Inflammatory macrophage treated with lipopolysaccharide for 4 hours (primary cell): ENCODE measurements around the gene RASGRF1.

Source experiments
- DNase-seq: peaks from one replicate; pipeline ENCODE4 v3.0.0-alpha.2; 2020

RASGRF1 gene

GRCh38 chr15:78950902-78951840 is 139.4 kb downstream of the RASGRF1 start:
- DNase-seq, result peak; percentile 9

- DNase-seq, result no peak
Measured at GRCh38 chr15:78950343-78950742, 140.2 kb downstream of the RASGRF1 start.

GRCh38 chr15:78949461-78949860 is 141.1 kb downstream of the RASGRF1 start:
- no peak for DNase-seq

DNA sequence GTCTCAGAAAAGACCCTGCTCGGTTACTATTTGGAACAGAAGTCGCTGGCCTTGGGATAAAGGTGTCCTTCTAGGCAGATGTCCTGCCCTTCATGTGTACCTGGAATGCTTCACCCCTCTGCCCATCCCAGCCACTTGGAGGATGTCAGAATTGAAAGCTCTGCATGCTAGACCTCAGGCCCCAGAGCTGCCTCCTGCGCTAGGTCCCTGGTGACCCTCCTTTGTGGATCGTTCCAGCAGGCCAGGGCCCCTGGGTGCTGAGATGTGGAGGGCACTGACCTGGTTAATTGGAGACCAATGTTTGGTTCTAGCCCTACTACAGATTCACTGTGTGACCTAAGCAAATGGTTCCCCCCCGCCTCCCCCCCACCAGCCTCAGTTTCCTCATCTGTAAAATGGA is 143.1 kb downstream of the RASGRF1 start:
- no peak for DNase-seq

- no peak for DNase-seq
Measured at GRCh38 chr15:78946493-78946892, 144.1 kb downstream of the RASGRF1 start.

- DNase-seq, result peak; percentile 77
Measured at GRCh38 chr15:78944669-78945407, 145.7 kb downstream of the RASGRF1 start, which contains the start of gene CTSH. Gene CTSH, minus strand, starts transcription at chr15:78945046. Its CDS starts 65 bp downstream, at chr15:78944981.

- peak; percentile 10 for DNase-seq
Measured at GRCh38 chr15:78944202-78944625, 146.4 kb downstream of the RASGRF1 start.

GRCh38 chr15:78943692-78944091 is 146.9 kb downstream of the RASGRF1 start:
- DNase-seq, result no peak

- DNase-seq, result no peak
Measured at GRCh38 chr15:78942741-78943140, 147.8 kb downstream of the RASGRF1 start.

GRCh38 chr15:78938658-78939488 is 151.7 kb downstream of the RASGRF1 start:
- peak; percentile 96 for DNase-seq

GRCh38 chr15:78937132-78937739 is 153.3 kb downstream of the RASGRF1 start:
- DNase-seq, result peak; percentile 81

DNA sequence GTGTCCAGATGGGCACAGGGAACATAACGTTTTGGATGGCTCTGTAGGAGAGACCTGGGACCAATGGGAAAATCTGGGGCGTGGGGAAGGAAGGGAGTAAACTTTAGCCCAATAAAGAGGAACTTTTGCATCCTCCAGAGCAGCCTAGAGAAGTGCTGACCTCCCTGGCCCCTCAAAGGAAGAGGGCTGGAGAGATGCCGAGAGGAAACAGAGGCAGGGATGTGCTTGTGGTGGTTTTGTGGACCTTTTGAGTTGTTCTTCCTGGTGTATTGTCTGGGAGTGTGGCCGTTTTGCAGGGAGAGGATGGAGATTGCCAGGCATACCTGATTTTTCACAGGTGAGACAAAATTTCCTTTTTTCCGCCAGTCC is 155.9 kb downstream of the RASGRF1 start:
- no peak for DNase-seq

DNA sequence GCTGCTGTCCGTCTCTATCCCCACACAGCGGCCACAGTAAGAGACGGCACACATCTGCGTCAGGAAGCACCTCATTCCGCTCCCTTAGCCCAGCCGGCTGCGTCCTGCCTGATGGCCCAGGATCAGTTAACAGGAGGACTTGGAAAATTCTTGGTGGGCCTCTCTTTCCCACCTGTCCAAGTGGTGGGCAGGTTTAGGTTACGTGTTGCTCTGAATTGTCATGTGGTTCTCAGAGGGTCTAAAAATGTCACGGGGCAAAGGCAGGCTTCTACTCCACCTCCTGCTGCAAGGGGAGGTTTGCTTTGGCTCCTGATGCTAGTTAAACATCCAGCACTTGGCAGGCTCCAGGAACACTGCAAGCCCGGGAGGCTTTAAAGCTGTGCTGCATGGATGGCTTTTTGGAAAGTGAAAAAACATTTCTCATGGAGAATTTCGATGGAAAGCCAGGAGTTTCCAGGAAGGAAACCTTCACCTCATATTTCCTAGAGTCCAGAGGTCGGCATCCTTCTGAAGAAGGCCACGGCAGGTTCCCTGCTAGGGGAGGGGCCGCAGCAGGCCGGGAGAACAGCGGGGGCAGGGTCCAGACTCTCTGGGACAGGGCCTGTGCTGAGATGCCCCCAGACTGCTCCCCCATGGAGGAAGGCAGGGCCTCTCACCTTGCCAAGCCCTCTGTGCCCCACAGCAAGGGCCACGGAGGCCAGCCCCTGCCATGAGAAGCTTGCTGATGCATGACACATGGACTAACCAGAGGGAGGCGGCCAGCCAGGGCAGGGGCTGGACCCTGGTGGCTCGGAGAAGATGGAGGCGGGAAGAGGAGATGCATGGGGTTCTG is 156.5 kb downstream of the RASGRF1 start:
- no peak for DNase-seq

GRCh38 chr15:78933187-78933822 is 157.3 kb downstream of the RASGRF1 start:
- no peak for DNase-seq

DNA sequence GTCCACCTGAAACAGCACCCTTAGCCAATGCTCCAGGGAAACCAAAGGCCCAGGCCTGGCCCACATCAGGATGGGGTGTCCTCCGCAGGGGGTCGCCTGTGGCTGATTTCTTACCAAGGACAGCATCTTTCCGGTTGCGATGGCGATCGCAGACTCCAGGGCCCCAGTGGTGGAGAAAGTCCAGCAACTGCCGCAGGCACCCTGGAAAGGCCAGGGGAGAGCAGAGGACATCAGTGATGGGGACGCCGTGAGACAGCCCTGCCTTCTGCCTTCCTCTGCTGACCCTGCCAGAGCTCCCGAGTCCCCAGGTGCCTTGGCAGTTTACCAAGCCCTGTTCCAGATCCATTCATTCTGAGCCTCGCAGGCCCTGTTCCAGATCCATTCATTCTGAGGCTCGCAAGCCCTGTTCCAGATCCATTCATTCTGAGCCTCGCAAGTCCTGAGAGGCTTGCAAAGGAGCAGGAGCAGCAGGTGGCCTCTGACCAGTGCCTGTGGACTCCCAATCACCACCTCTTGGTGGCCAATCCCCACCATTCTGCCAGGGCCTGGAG is 158.2 kb downstream of the RASGRF1 start:
- DNase-seq, result no peak

DNA sequence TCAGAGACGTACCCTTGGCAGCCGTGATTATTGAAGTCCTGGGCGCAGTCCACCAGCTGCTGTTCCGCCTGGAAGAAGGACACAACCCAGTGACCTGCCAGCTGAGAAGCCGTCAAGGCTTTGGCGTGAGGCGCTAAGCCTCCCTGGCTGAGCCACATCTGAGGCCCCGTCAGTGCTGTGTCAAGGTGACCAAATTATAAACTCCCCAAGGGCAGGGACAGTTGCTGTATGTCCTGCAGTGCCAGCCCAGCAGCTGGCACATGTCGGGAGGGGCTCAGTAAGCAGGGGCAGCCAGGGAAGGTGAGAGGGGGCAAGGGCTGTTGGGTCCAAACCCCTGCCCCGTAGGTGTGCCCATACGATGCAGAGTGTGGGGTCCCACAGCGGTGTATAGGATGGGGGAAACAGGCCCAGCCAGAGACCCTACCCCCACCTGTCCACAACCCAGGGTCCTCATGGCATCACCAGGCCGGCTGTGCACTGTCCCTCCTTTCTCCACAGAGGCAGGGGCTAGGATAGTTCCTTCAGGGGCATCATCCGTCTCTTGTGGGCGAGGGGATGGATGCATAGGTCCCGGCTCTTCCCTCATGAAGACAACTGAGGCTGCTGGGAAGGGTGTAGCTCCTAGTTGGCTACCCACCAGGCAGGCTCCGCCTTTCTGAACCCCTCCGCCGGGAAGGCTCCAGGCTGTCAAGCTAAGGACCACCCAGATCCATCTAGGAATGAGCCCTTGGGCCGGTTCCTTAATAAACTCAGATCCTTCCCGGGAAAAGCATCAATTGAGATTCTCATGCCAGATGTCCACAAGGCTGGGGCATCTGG is 158.9 kb downstream of the RASGRF1 start:
- DNase-seq, result no peak

- DNase-seq, result no peak
Measured at GRCh38 chr15:78930577-78931388, 159.8 kb downstream of the RASGRF1 start.

- DNase-seq, result no peak
Measured at GRCh38 chr15:78929536-78930264, 160.9 kb downstream of the RASGRF1 start.
